ENCODE results near the gene ONECUT3. TPM values are rescaled to one million over a fixed set of nuclear protein-coding genes. Genes with fewer than 3 reads are reported as not detected.

Gene ONECUT3
- total and polyA plus RNA-seq, 2 of the 4 experiments (the other 2 are of a cell fraction) = not detected

GRCh38 chr19:1755467-1756171 is 2.3 kb downstream of the ONECUT3 start:
- Histone ChIP-seq H2BK5ac (ENCODE audit: low read depth, low read length, poor library complexity, severe bottlenecking) (no peak overlapping the region), H3K56ac (ENCODE audit: extremely low read depth, insufficient read depth, low read length) (no peak overlapping the region), H2BK15ac (ENCODE audit: low read depth, low read length) (no peak overlapping the region), H3K9me3 (ENCODE audit: control insufficient read depth, insufficient read depth, low read length) (no peaks in the 10 kb centered on the region), H3K4me2 (ENCODE audit: low read depth, low read length) (no peak overlapping the region), H4K91ac (ENCODE audit: insufficient read depth, low read depth, low read length) (no peak overlapping the region), H3K4ac (ENCODE audit: low read depth, low read length) (no peak overlapping the region), H3K36me3 (ENCODE audit: control insufficient read depth, insufficient read depth, low read length) (no peaks in the 10 kb centered on the region), H3K23ac (ENCODE audit: low read depth, low read length) (no peak overlapping the region), H4K20me1 (ENCODE audit: insufficient read depth, low read length) (peaks cover 6% of the 10 kb centered on the region; the same call in 1 of the 2 replicates), H3K14ac (replicated peaks; ENCODE audit: low read depth, low read length) (no peak overlapping the region), H2AK5ac (ENCODE audit: low read depth, low read length) (no peak overlapping the region), H3K27me3 (ENCODE audit: control insufficient read depth, insufficient read depth, low read length) (peaks cover 85% of the 10 kb centered on the region), H3K18ac (ENCODE audit: low read depth, low read length) (no peak overlapping the region), H3K4me3 (ENCODE audit: insufficient read depth, low read depth, low read length) (no peak overlapping the region), H4K5ac (ENCODE audit: low read depth, low read length) (no peak overlapping the region), H2BK20ac (ENCODE audit: low read depth, low read length) (no peak overlapping the region), H2AK9ac (replicated peaks; ENCODE audit: low read depth, low read length, poor library complexity) (no peak overlapping the region), H3K4me1 (ENCODE audit: control insufficient read depth, insufficient read depth, low read length) (no peaks in the 10 kb centered on the region), H3K9ac (ENCODE audit: low read depth, low read length) (no peak overlapping the region), H2AFZ (replicated peaks; ENCODE audit: low read length, poor library complexity) (no peak overlapping the region), H3K27ac (ENCODE audit: insufficient read depth, low read length) (no peak overlapping the region), H2BK120ac (ENCODE audit: low read depth, low read length) (no peak overlapping the region), H3K79me1 (ENCODE audit: low read depth in 1 of 2, low read length in 2 of 2) (no peaks in the 10 kb centered on the region), H3K9me1 (ENCODE audit: insufficient read depth, low read length) (no peaks in the 10 kb centered on the region), H4K8ac (ENCODE audit: low read depth in 2 of 2, low read length in 2 of 2) (no peak overlapping the region)
- no TSS peak for BruUV-seq (replicated peaks)
- in situ Hi-C loops (cut with MboI; ENCODE audit: low sequenced_read_pairs) = no loop called here
- 4% methylated on average over 17 of the region's 43 CpGs; no CpG with 5 or more reads in 1 of the 2 experiments for WGBS, 2 experiments (ENCODE audit: extremely low coverage in 2 of 2, insufficient read length in 1 of 2)
- TF ChIP-seq FOS (IDR thresholded peaks at IDR 0.05; ENCODE audit: low read depth, low read length) = no peak
- no peak for TF ChIP-seq CTCF (conservative IDR thresholded peaks at IDR 0.05; ENCODE audit: low read depth, low read length)
- no peak for TF ChIP-seq RFX5 (IDR thresholded peaks at IDR 0.05; ENCODE audit: low read depth, low read length)
- no peak for TF ChIP-seq ELK1 (IDR thresholded peaks at IDR 0.05; ENCODE audit: borderline replicate concordance, low read depth, low read length)
- no peak for TF ChIP-seq RCOR1 (IDR thresholded peaks at IDR 0.05; ENCODE audit: insufficient replicate concordance, low read length)
- TF ChIP-seq CHD1 (IDR thresholded peaks at IDR 0.05; ENCODE audit: low read depth, low read length) = no peak
- TF ChIP-seq CEBPB (IDR thresholded peaks at IDR 0.05; ENCODE audit: low read depth, low read length) = no peak
- TF ChIP-seq SMC3 (IDR thresholded peaks at IDR 0.05; ENCODE audit: low read depth, low read length) = no peak
- TF ChIP-seq POLR2A (IDR thresholded peaks at IDR 0.05; ENCODE audit: low read depth, low read length) = no peak
- dilution Hi-C loops (cut with HindIII; ENCODE audit: low sequenced_read_pairs, unreplicated experiment) = no loop called here
- intact Hi-C loops (cut with micrococcal nuclease) = no loop called here
- ATAC-seq (ENCODE audit: low read depth) = no peak
- POLR2A ChIA-PET (ENCODE audit: unreplicated experiment) = no interaction called here
- CTCF ChIA-PET = no interaction called here
- no peak for DNase-seq
